ENCODE results near the gene NBEA. TPM values are rescaled to one million over a fixed set of nuclear protein-coding genes. Genes with fewer than 3 reads are reported as not detected.
"Not testable (repeated sequence)": the region's sequence is repeated elsewhere in the genome, so short reads cannot be mapped to it uniquely, and the experiment has no call there.

NBEA gene
- total RNA-seq, 2 experiments from 2014 or later: 0.34 to 0.57 TPM

GRCh38 chr13:35388441-35389355 lies 446.6 kb downstream of the NBEA start:
- POLR2A ChIA-PET: no interaction called here
- H3K4me3 Mint-ChIP-seq: no peak overlapping the region
- H3K4me1 Mint-ChIP-seq (ENCODE audit: low read depth): no peaks in the 10 kb centered on the region
- peaks cover 5% of the 10 kb centered on the region for H3K9me3 Mint-ChIP-seq (ENCODE audit: insufficient read depth)
- no peaks in the 10 kb centered on the region for H3K27me3 Mint-ChIP-seq (ENCODE audit: low read depth)
- DNase-seq (no peak), ATAC-seq (no peak)
- H3K36me3 Mint-ChIP-seq (ENCODE audit: low read depth): no peaks in the 10 kb centered on the region
- H3K27ac Mint-ChIP-seq: no peak overlapping the region
- CTCF ChIA-PET: no interaction called here

- Mint-ChIP-seq H3K9me3 (ENCODE audit: insufficient read depth) (peaks cover 5% of the 10 kb centered on the region), H3K4me3 (no peak overlapping the region), H3K4me1 (ENCODE audit: low read depth) (no peaks in the 10 kb centered on the region), H3K36me3 (ENCODE audit: low read depth) (no peaks in the 10 kb centered on the region), H3K27ac (no peak overlapping the region), H3K27me3 (ENCODE audit: low read depth) (no peaks in the 10 kb centered on the region)
- no peak for ATAC-seq
- no peak for DNase-seq
- CTCF ChIA-PET: no interaction called here
- POLR2A ChIA-PET: no interaction called here
Observed at GRCh38 chr13:35389535-35389934, 447.5 kb downstream of the NBEA start.

- Mint-ChIP-seq H3K27me3 (ENCODE audit: low read depth) (no peaks in the 10 kb centered on the region), H3K4me1 (ENCODE audit: low read depth) (no peaks in the 10 kb centered on the region), H3K36me3 (ENCODE audit: low read depth) (no peaks in the 10 kb centered on the region), H3K27ac (no peak overlapping the region), H3K4me3 (no peak overlapping the region), H3K9me3 (ENCODE audit: insufficient read depth) (peaks cover 5% of the 10 kb centered on the region)
- ATAC-seq (no peak), DNase-seq (no peak)
- POLR2A ChIA-PET: no interaction called here
- CTCF ChIA-PET: no interaction called here
Observed at GRCh38 chr13:35392768-35393167, 450.7 kb downstream of the NBEA start.

GRCh38 chr13:35393886-35394285 lies 451.8 kb downstream of the NBEA start:
- Mint-ChIP-seq H3K27ac (no peak overlapping the region), H3K4me3 (no peak overlapping the region), H3K4me1 (ENCODE audit: low read depth) (no peaks in the 10 kb centered on the region), H3K36me3 (ENCODE audit: low read depth) (no peaks in the 10 kb centered on the region), H3K27me3 (ENCODE audit: low read depth) (no peaks in the 10 kb centered on the region), H3K9me3 (ENCODE audit: insufficient read depth) (peaks cover 5% of the 10 kb centered on the region)
- ChIA-PET CTCF (no interaction called here), POLR2A (no interaction called here)
- DNase-seq: no peak
- no peak for ATAC-seq

- ATAC-seq; DNase-seq; H3K36me3 Mint-ChIP-seq (ENCODE audit: low read depth); H3K9me3 Mint-ChIP-seq (ENCODE audit: insufficient read depth); CTCF ChIA-PET; POLR2A ChIA-PET; H3K4me1 Mint-ChIP-seq (ENCODE audit: low read depth); H3K27me3 Mint-ChIP-seq (ENCODE audit: low read depth); H3K27ac Mint-ChIP-seq; H3K4me3 Mint-ChIP-seq: not testable (repeated sequence)
Observed at GRCh38 chr13:35408285-35408684, 466.2 kb downstream of the NBEA start.

GRCh38 chr13:35411059-35411744 lies 469.1 kb downstream of the NBEA start:
- no peak overlapping the region for H3K4me3 Mint-ChIP-seq
- ATAC-seq (no peak), DNase-seq (no peak)
- CTCF ChIA-PET: no interaction called here
- H3K27me3 Mint-ChIP-seq (ENCODE audit: low read depth): no peaks in the 10 kb centered on the region
- peaks cover 9% of the 10 kb centered on the region for H3K9me3 Mint-ChIP-seq (ENCODE audit: insufficient read depth)
- no peak overlapping the region for H3K27ac Mint-ChIP-seq
- H3K36me3 Mint-ChIP-seq (ENCODE audit: low read depth): no peaks in the 10 kb centered on the region
- POLR2A ChIA-PET: no interaction called here
- no peaks in the 10 kb centered on the region for H3K4me1 Mint-ChIP-seq (ENCODE audit: low read depth)

GRCh38 chr13:35448465-35448864 lies 506.4 kb downstream of the NBEA start:
- ChIA-PET POLR2A (interaction anchor here (0.6 kb wide), 1 partner anchor 864 kb away, joined by 3 read pairs; no protein-coding TSS in a partner anchor), CTCF (no interaction called here)
- H3K27me3 Mint-ChIP-seq (ENCODE audit: low read depth): no peaks in the 10 kb centered on the region
- H3K27ac Mint-ChIP-seq: no peak overlapping the region
- ATAC-seq (no peak), DNase-seq (no peak)
- H3K9me3 Mint-ChIP-seq (ENCODE audit: insufficient read depth): no peaks in the 10 kb centered on the region
- H3K4me3 Mint-ChIP-seq: no peak overlapping the region
- H3K4me1 Mint-ChIP-seq (ENCODE audit: low read depth): no peaks in the 10 kb centered on the region
- no peaks in the 10 kb centered on the region for H3K36me3 Mint-ChIP-seq (ENCODE audit: low read depth)

GRCh38 chr13:35449821-35450220 lies 507.8 kb downstream of the NBEA start:
- ATAC-seq (no peak), DNase-seq (no peak)
- Mint-ChIP-seq H3K4me1 (ENCODE audit: low read depth) (no peaks in the 10 kb centered on the region), H3K36me3 (ENCODE audit: low read depth) (no peaks in the 10 kb centered on the region), H3K27me3 (ENCODE audit: low read depth) (no peaks in the 10 kb centered on the region), H3K9me3 (ENCODE audit: insufficient read depth) (no peaks in the 10 kb centered on the region), H3K4me3 (no peak overlapping the region), H3K27ac (no peak overlapping the region)
- ChIA-PET CTCF (no interaction called here), POLR2A (no interaction called here)

- ChIA-PET CTCF (no interaction called here), POLR2A (no interaction called here)
- no peaks in the 10 kb centered on the region for H3K4me1 Mint-ChIP-seq (ENCODE audit: low read depth)
- DNase-seq (no peak), ATAC-seq (no peak)
- no peaks in the 10 kb centered on the region for H3K36me3 Mint-ChIP-seq (ENCODE audit: low read depth)
- H3K27me3 Mint-ChIP-seq (ENCODE audit: low read depth): no peaks in the 10 kb centered on the region
- H3K27ac Mint-ChIP-seq: no peak overlapping the region
- no peak overlapping the region for H3K4me3 Mint-ChIP-seq
- H3K9me3 Mint-ChIP-seq (ENCODE audit: insufficient read depth): no peaks in the 10 kb centered on the region
Observed at GRCh38 chr13:35455022-35455421, 513.0 kb downstream of the NBEA start.

- no peak overlapping the region for H3K27ac Mint-ChIP-seq
- H3K36me3 Mint-ChIP-seq (ENCODE audit: low read depth): no peaks in the 10 kb centered on the region
- DNase-seq (no peak), ATAC-seq (no peak)
- H3K4me3 Mint-ChIP-seq: no peak overlapping the region
- H3K4me1 Mint-ChIP-seq (ENCODE audit: low read depth): no peaks in the 10 kb centered on the region
- H3K27me3 Mint-ChIP-seq (ENCODE audit: low read depth): no peaks in the 10 kb centered on the region
- no peaks in the 10 kb centered on the region for H3K9me3 Mint-ChIP-seq (ENCODE audit: insufficient read depth)
- CTCF ChIA-PET: no interaction called here
- POLR2A ChIA-PET: no interaction called here
Observed at GRCh38 chr13:35457258-35457657, 515.2 kb downstream of the NBEA start.

GRCh38 chr13:35460061-35460460 lies 518.0 kb downstream of the NBEA start:
- no peaks in the 10 kb centered on the region for H3K4me1 Mint-ChIP-seq (ENCODE audit: low read depth)
- DNase-seq (no peak), ATAC-seq (no peak)
- no peak overlapping the region for H3K27ac Mint-ChIP-seq
- H3K9me3 Mint-ChIP-seq (ENCODE audit: insufficient read depth): no peaks in the 10 kb centered on the region
- CTCF ChIA-PET: no interaction called here
- POLR2A ChIA-PET: no interaction called here
- no peak overlapping the region for H3K4me3 Mint-ChIP-seq
- H3K36me3 Mint-ChIP-seq (ENCODE audit: low read depth): no peaks in the 10 kb centered on the region
- H3K27me3 Mint-ChIP-seq (ENCODE audit: low read depth): peaks cover 6% of the 10 kb centered on the region

GRCh38 chr13:35465371-35465770 lies 523.3 kb downstream of the NBEA start:
- Mint-ChIP-seq H3K4me3 (no peak overlapping the region), H3K9me3 (ENCODE audit: insufficient read depth) (no peaks in the 10 kb centered on the region), H3K27me3 (ENCODE audit: low read depth) (peaks cover 19% of the 10 kb centered on the region), H3K36me3 (ENCODE audit: low read depth) (no peaks in the 10 kb centered on the region), H3K27ac (no peak overlapping the region), H3K4me1 (ENCODE audit: low read depth) (no peaks in the 10 kb centered on the region)
- ATAC-seq: no peak
- ChIA-PET CTCF (no interaction called here), POLR2A (no interaction called here)
- no peak for DNase-seq
